DND-41 (cell line): ENCODE measurements around the gene AKAP13.

Source experiments
- CTCF ChIP-seq: IDR thresholded peaks from 2 replicates; pipeline ENCODE4 v1.5.1; 2012; ENCODE audit warnings: borderline replicate concordance, low read length, moderate library complexity, mild to moderate bottlenecking; ENCODE audit not compliant: poor library complexity, severe bottlenecking; ENCODE audit errors: extremely low read depth
- EZH2 ChIP-seq: IDR thresholded peaks from 3 replicates; pipeline ENCODE4 v1.6.1; 2012; ENCODE audit warnings: borderline replicate concordance, low read depth, mild to moderate bottlenecking, moderate library complexity, low read length, inconsistent platforms; ENCODE audit not compliant: severe bottlenecking

DNA sequence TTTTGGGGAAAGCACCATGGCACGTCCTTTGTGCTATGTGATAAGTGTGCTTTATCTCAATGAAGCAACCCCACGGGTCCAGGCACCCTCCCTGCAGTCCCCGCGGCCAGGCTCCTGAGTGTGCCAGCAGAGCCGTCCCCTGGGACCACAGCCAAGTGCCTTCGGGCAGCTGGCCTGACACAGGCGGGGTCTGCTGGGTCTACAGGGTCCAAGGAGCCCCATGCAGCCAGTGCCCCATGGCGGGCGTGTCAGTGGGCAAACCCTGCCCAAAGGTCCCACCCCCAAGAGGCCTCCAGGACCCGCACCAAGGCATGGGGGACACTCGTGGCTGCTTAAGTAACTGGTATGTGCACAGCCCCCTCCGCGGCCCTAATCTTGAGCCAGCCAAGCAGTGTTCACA is 379.0 kb downstream of the AKAP13 start:
- TF ChIP-seq CTCF (no peak), EZH2 (no peak)
